HepG2 (cell line): ENCODE measurements around the gene DUS1L. TPM values are rescaled to one million over a fixed set of nuclear protein-coding genes. Genes with fewer than 3 reads are reported as not detected.
A peak's percentile ranks its signal among the peaks of the same experiment; 100 is the strongest.

Experiments
- ATAC-seq: fragments of 200-7000 bp; cut with Tn5 transposase; 3 replicates; pipeline ENCODE4 v1.9.1; 2020; ENCODE audit warnings: mild to moderate bottlenecking, moderate library complexity
- BruUV-seq: library from RNA; stranded (reverse); fragments of 400-500 nt; replicated peaks from 2 replicates; lab custom pipeline; 2021; lab: Mats Ljungman, UMichigan
- CTCF ChIA-PET: fragments of 300-600 bp; formaldehyde crosslinking; extraction: SDS; loops from one replicate; lab custom pipeline; 2021; ENCODE audit warnings: low total read pairs, inconsistent platforms, low intra/inter-chr PET ratio; lab: Yijun Ruan, JAX
- POLR2A ChIA-PET: fragments of 350-600 bp; sonication (Branson Sonifier 250); formaldehyde crosslinking; loops from one replicate; lab custom pipeline; 2020; ENCODE audit warnings: antibody characterized with exemption, inconsistent platforms; lab: Yijun Ruan, JAX
- DNase-seq: peaks from one replicate; pipeline ENCODE4 v3.0.0-alpha.2; 2015; ENCODE audit warnings: low spot score
- FAIRE-seq: peaks from 3 replicates; lab custom pipeline; 2011; peaks lifted over from hg19 to GRCh38; lab: Jason Lieb, UNC
- H2AFZ ChIP-seq: one replicate; pipeline ENCODE4 v1.6.1; 2011; ENCODE audit warnings: low read length, inconsistent platforms
- H3K27ac ChIP-seq: fragments of 300-600 bp; 3 replicates; pipeline ENCODE4 v1.8.0; 2011; ENCODE audit warnings: mixed run types, mild to moderate bottlenecking, mixed read lengths, low read length, inconsistent platforms; ENCODE audit not compliant: insufficient read depth; ENCODE audit errors: extremely low read length
- H3K27me3 ChIP-seq, 2 experiments: fragments of 200-600 bp in 1 of 2; 2 replicates in 1 of 2; 3 replicates in 1 of 2; pipeline versions ENCODE4 v1.6.0 to v1.8.0; 2011; ENCODE audit warnings: low read length in 2 of 2, mild to moderate bottlenecking in 2 of 2, moderate library complexity in 2 of 2, inconsistent platforms in 1 of 2; ENCODE audit not compliant: insufficient read depth in 2 of 2, control insufficient read depth in 1 of 2
- H3K36me3 ChIP-seq, 2 experiments: fragments of 200-600 bp in 1 of 2; replicated peaks in 1 of 2; 2 replicates in 1 of 2; 3 replicates in 1 of 2; pipeline versions ENCODE4 v1.5.1 to v1.8.0; 2011; ENCODE audit warnings: low read length in 2 of 2, inconsistent platforms in 1 of 2; ENCODE audit not compliant: insufficient read depth in 2 of 2, control insufficient read depth in 1 of 2
- H3K4me1 ChIP-seq: 2 replicates; pipeline ENCODE4 v1.5.1; 2012; ENCODE audit warnings: low read length, inconsistent platforms; ENCODE audit not compliant: insufficient read depth
- H3K4me2 ChIP-seq: 2 replicates; pipeline ENCODE4 v1.6.0; 2011; ENCODE audit warnings: low read depth, low read length, inconsistent platforms
- H3K4me3 ChIP-seq, 3 experiments: fragments of 200-600 bp in 1 of 3; sonication (generic), shearing (Covaris generic) in 1 of 3; replicated peaks in 1 of 3; 2 replicates each; pipeline ENCODE4 v1.5.1; 2011 to 2016; ENCODE audit warnings: low read length in 3 of 3, inconsistent platforms in 2 of 3, low read depth in 2 of 3, mild to moderate bottlenecking in 2 of 3, control low read depth in 1 of 3, mixed read lengths in 1 of 3; ENCODE audit not compliant: insufficient read depth in 1 of 3
- H3K79me2 ChIP-seq: one replicate; pipeline ENCODE4 v1.6.1; 2011; ENCODE audit warnings: low read length, inconsistent platforms; ENCODE audit not compliant: insufficient read depth
- H3K9ac ChIP-seq: 2 replicates; pipeline ENCODE4 v1.6.0; 2011; ENCODE audit warnings: mild to moderate bottlenecking, low read depth, low read length, inconsistent platforms; ENCODE audit not compliant: insufficient read depth
- H3K9me3 ChIP-seq: 2 replicates; pipeline ENCODE4 v1.5.1; 2012; ENCODE audit warnings: mild to moderate bottlenecking, low read length
- H4K20me1 ChIP-seq: 2 replicates; pipeline ENCODE4 v1.6.0; 2011; ENCODE audit warnings: inconsistent platforms, mild to moderate bottlenecking, low read length, moderate library complexity; ENCODE audit not compliant: insufficient read depth
- GLMP ChIP-seq: sonication (generic); formaldehyde crosslinking; IDR thresholded peaks from 2 replicates; pipeline ENCODE4 v1.9.0; 2021; ENCODE audit warnings: missing genetic modification reagents, mild to moderate bottlenecking, borderline replicate concordance
- GZF1 ChIP-seq: sonication (generic); formaldehyde crosslinking; IDR thresholded peaks from 2 replicates; pipeline ENCODE4 v1.5.1; 2020; ENCODE audit warnings: mild to moderate bottlenecking, missing genetic modification reagents
- MZF1 ChIP-seq: sonication (generic); formaldehyde crosslinking; IDR thresholded peaks from 2 replicates; pipeline ENCODE4 v1.8.1; 2023; ENCODE audit warnings: mild to moderate bottlenecking, missing genetic modification reagents, borderline replicate concordance
- NFE2L2 ChIP-seq: fragments of 150-350 bp; IDR thresholded peaks from 2 replicates; pipeline ENCODE4 v1.6.1; 2014; ENCODE audit warnings: low read length
- NFRKB ChIP-seq: fragments of 450-650 bp; IDR thresholded peaks from 2 replicates; pipeline ENCODE4 v1.6.1; 2017
- PRDM15 ChIP-seq: sonication (generic); formaldehyde crosslinking; IDR thresholded peaks from 2 replicates; pipeline ENCODE4 v1.4.0; 2020; ENCODE audit warnings: missing genetic modification reagents
- PRDM4 ChIP-seq: sonication (generic); formaldehyde crosslinking; IDR thresholded peaks from 2 replicates; pipeline ENCODE4 v1.9.0; 2021; ENCODE audit warnings: missing genetic modification reagents, borderline replicate concordance
- SOX5 ChIP-seq: IDR thresholded peaks from 2 replicates; pipeline ENCODE4 v1.6.1; 2016; ENCODE audit warnings: borderline replicate concordance
- TCF7L2 ChIP-seq: IDR thresholded peaks from 2 replicates; pipeline ENCODE4 v1.6.1; 2011; ENCODE audit warnings: mild to moderate bottlenecking, low read depth, low read length, moderate library complexity
- U2AF2 ChIP-seq: fragments of 200-400 bp; formaldehyde crosslinking; IDR thresholded peaks from 2 replicates; pipeline ENCODE4 v1.6.1; 2017; ENCODE audit warnings: low read depth, mild to moderate bottlenecking, low read length
- ZBTB21 ChIP-seq: sonication (generic); formaldehyde crosslinking; IDR thresholded peaks from 2 replicates; pipeline ENCODE4 v1.4.0; 2020; ENCODE audit warnings: missing genetic modification reagents
- ZBTB34 ChIP-seq: sonication (generic); formaldehyde crosslinking; IDR thresholded peaks from 2 replicates; pipeline ENCODE4 v1.8.0; 2022; ENCODE audit warnings: mild to moderate bottlenecking, missing genetic modification reagents
- ZMYM3 ChIP-seq: sonication (generic); formaldehyde crosslinking; IDR thresholded peaks from 2 replicates; pipeline ENCODE4 v1.5.1; 2020; ENCODE audit warnings: mild to moderate bottlenecking, missing genetic modification reagents
- ZNF3 ChIP-seq: IDR thresholded peaks from 2 replicates; pipeline ENCODE4 v1.7.0; 2017; ENCODE audit warnings: inconsistent platforms
- ZNF570 ChIP-seq: sonication (generic); formaldehyde crosslinking; IDR thresholded peaks from 2 replicates; pipeline ENCODE4 v1.4.0; 2020; ENCODE audit warnings: mild to moderate bottlenecking, missing genetic modification reagents, borderline replicate concordance
- ZNF605 ChIP-seq: sonication (generic); formaldehyde crosslinking; IDR thresholded peaks from 2 replicates; pipeline ENCODE4 v1.8.0; 2022; ENCODE audit warnings: mild to moderate bottlenecking, missing genetic modification reagents
- ZNF878 ChIP-seq: sonication (generic); formaldehyde crosslinking; IDR thresholded peaks from 2 replicates; pipeline ENCODE4 v1.8.1; 2023; ENCODE audit warnings: mild to moderate bottlenecking, missing genetic modification reagents, moderate library complexity
- WGBS: methylation state at CpG from one replicate; pipeline ENCODE4 v1.1.6; 2017; ENCODE audit warnings: low lambda C conversion rate; 5-methylcytosine and 5-hydroxymethylcytosine counted together
- in situ Hi-C: cut with HindIII; loops from 2 replicates; pipeline ENCODE4 v1.10.0; 2017; ENCODE audit warnings: low pct_unique_long_range_greater_than_20kb; ENCODE audit not compliant: extremely low pct_ligation_motif_present
- intact Hi-C: fragments of 100-400 bp; cut with micrococcal nuclease; formaldehyde crosslinking; loops from one replicate; pipeline ENCODE4 v1.10.0; 2022; ENCODE audit not compliant: unreplicated experiment
- polyA plus RNA-seq, 8 experiments: library from polyadenylated mRNA; depleted of rRNA in 3 of 8; stranded (reverse) in 7 of 8; unstranded in 1 of 8; fragments of >200 nt; fragmentation: Illumina TruSeq in 4 of 8; extraction: Trizol in 4 of 8; gene quantifications; 2 replicates each; pipeline versions ENCODE4 v1.2.1 to v1.2.3, GENCODE V29; 2011 to 2016; ENCODE audit warnings: low read depth in 4 of 8, missing spikeins in 1 of 8, mixed read lengths in 1 of 8; ENCODE audit not compliant: insufficient read depth in 1 of 8
- total RNA-seq, 5 experiments: library from RNA; depleted of rRNA; stranded (reverse); fragments of >200 nt; fragmentation: Illumina TruSeq; extraction: Trizol; gene quantifications; 2 replicates each; pipeline ENCODE4 v1.2.3, GENCODE V29; 2016; ENCODE audit warnings: low read depth in 1 of 5

Gene DUS1L
- total and polyA plus RNA-seq, 2 of the 13 experiments (the other 11 are each of a cell fraction or from before 2014, with no cell fraction given), result 81.0 to 109 TPM

GRCh38 chr17:82114872-82115271, 49.3 kb upstream of the DUS1L start (continued):
- no peak for TF ChIP-seq MZF1 (CRISPR knock-in tag)
- no peak for TF ChIP-seq ZNF605
- peak; percentile 45 for TF ChIP-seq ZMYM3 (CRISPR knock-in tag)
- TF ChIP-seq ZNF878 (CRISPR knock-in tag), result no peak

GRCh38 chr17:82114447-82114846, 48.8 kb upstream of the DUS1L start:
- H4K20me1 ChIP-seq, result no peaks in the 10 kb centered on the region
- peaks cover 0 to 3% of the 10 kb centered on the region in 2 experiments; a peak in 2 of 5 replicates for H3K36me3 ChIP-seq
- no peak overlapping the region for H3K4me2 ChIP-seq
- H3K27ac ChIP-seq, result no peak overlapping the region
- FAIRE-seq (no peak), DNase-seq (no peak), ATAC-seq (no peak)
- no peak overlapping the region for H2AFZ ChIP-seq
- H3K9ac ChIP-seq, result no peak overlapping the region
- POLR2A ChIA-PET, result no interaction called here
- CTCF ChIA-PET, result no interaction called here
- H3K4me3 ChIP-seq, result no peak overlapping the region
- H3K79me2 ChIP-seq, result no peaks in the 10 kb centered on the region
- intact Hi-C loops (no loop called here), in situ Hi-C loops (no loop called here)
- BruUV-seq, result no TSS peak
- no peaks in the 10 kb centered on the region for H3K27me3 ChIP-seq
- H3K9me3 ChIP-seq, result no peaks in the 10 kb centered on the region
- 96% methylated on average over 8 of the region's 10 CpGs for WGBS
- H3K4me1 ChIP-seq, result peaks cover 87% of the 10 kb centered on the region
- no peak for TF ChIP-seq PRDM4 (CRISPR knock-in tag)
- TF ChIP-seq U2AF2, result no peak
- TF ChIP-seq ZNF570 (CRISPR knock-in tag), result no peak
- no peak for TF ChIP-seq ZBTB21 (CRISPR knock-in tag)
- TF ChIP-seq PRDM15 (CRISPR knock-in tag), result no peak
- no peak for TF ChIP-seq ZNF3
- TF ChIP-seq NFE2L2, result no peak
- TF ChIP-seq SOX5 (CRISPR knock-in tag), result no peak
- no peak for TF ChIP-seq GZF1 (CRISPR knock-in tag)
- no peak for TF ChIP-seq TCF7L2
- TF ChIP-seq ZBTB34 (CRISPR knock-in tag), result no peak
- TF ChIP-seq NFRKB, result no peak
- TF ChIP-seq GLMP, result no peak
